HG03558 (cell line): ENCODE measurements around the gene GCNT2.
"Not testable (repeated sequence)": the region's sequence is repeated elsewhere in the genome, so short reads cannot be mapped to it uniquely, and the experiment has no call there.

ENCODE experiments used
- ATAC-seq: cut with Tn5 transposase; IDR thresholded peaks from one replicate; pipeline ENCODE4 v1.9.1; 2021; ENCODE audit warnings: moderate number of reproducible peaks; ENCODE audit not compliant: unreplicated experiment; ENCODE audit errors: extremely low read depth

GCNT2 gene

DNA sequence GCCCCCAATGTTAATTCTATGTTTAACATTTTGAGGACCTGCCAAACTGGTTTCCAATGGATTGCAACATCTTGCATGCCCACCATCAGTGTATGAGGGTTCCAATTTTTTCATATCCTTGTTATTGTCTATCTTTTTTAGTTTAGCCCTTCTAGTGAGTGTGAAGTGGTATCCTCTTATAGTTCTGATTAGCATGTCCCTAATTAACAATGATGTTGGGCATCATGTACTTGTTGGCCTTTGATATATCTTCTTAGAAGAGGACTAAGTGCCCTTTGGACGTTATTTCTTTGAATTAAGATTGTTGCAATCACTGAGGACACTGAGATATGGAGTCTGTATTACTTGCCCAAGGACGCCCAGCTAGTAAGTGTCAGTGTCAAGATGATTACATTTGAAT, 22.3 kb downstream of the GCNT2 start:
- ATAC-seq, result no peak

DNA sequence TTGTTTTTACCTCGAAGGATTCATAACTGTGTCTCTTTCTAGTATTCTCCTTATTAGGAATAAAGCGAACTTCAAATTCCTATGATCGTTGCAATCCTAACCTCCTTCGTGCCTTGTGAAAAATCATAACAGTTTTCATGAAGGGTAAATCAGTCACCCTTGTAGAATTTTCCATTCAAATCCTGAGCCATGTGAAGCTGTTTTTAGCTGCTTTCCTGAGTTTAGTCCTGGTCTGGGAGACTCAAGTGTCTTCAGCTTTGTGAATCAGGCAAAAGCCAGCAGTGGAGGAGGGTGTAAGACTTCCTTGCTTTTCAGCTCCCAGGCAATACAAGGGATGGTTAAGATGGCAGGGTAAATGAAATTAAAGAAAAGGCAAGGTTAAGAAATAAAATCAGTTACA, 24.3 kb downstream of the GCNT2 start:
- ATAC-seq, result no peak

DNA sequence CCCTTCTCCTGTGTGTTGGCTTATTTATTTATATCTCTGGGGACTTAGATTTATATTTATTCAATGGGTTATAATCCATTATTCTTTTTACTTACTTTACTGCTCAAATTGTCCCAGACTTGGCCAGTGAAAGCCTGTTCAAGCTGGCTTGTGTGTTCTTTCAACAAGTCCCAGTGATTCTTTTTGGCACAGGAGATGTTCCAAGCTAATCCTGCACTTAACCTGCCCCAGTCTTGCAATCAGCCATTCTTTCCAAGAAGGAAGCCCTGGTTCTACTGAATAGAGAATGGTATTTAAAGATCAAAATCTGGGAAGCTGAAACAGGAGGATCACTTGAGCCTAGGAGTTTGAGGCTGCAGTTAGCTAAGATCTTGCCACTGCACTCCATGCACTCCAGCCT, 26.7 kb downstream of the GCNT2 start:
- no peak for ATAC-seq

DNA sequence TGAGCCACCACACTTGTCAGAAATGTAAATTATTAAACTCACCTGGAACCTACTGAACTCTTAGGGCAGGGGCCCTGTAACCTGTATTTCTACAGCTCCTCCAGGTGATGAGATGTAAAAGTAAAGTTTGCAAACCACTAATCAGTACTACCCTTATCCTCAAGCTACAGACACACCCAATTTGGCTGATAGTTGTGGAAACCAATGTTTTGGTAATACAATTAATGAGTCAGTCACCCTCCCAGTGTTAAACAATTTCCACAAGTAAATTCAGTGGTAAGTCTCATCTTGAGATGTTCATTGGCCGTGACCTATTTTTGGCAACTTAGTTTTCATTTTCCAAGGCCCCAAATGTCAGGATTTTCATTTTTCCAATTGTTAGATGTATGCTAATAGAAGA, 29.6 kb downstream of the GCNT2 start:
- ATAC-seq, result no peak

DNA sequence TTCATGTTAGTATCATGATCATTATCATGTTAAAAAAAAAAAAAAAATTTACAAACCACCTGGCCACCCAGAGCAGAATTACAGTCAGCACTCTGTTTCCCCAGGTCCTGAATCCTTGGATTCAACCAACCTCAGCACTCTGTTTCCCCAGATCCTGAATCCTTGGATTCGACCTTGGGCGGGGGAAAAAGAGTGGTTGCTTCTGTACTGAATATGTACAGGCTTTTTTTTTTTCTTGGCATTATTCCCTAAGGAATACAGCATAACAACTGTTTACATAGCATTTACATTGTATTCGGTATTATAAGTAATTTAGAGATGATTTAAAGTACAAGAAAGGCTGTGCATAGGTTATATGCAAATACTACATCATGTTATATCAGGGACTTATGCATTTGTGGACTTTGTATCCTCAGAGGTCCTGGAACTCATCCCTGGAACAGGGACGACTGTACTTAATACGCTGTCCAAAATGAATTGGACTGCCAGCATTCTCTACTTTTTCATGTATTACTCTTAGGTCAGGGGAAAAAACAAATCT, 31.2 kb downstream of the GCNT2 start:
- no peak for ATAC-seq

DNA sequence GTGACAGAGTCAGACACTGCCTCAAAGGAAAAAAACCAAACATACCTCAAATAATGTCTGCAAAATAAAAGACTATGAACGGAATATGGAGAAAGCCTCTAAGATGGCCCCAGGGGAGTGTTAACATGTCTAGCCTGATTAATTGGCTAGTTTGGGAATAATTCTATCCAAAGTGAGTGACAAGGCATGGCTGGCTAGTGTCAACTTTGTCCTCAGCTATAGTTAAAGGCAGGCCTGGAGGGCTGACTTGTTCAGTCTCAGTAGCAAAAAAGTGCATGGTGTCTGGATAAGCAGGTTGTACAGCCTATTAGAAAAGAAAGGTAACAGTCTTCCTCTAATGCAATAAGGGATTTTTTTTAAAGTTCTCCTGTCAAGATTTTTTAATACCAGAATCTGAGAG, 32.7 kb downstream of the GCNT2 start:
- ATAC-seq, result no peak

DNA sequence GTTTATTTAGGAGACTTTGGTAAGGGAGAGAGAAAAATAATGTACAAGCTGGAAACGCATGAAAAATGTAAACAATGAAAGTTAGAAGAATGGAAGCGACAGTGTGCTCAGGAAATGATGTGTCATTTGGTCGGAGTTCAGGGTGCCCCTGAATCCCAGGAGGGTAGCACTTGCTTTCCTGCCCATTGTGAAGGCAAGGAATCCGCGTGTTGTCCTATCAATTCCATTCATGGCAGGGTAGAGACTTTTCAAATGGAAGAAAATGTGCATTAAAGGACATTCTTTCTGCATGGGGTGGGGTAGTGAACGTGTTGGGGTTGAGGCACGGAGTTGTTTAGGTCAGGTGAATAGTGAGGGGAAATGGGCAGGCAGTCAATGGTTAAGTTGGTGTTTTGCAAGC, 33.7 kb downstream of the GCNT2 start:
- ATAC-seq, result no peak

DNA sequence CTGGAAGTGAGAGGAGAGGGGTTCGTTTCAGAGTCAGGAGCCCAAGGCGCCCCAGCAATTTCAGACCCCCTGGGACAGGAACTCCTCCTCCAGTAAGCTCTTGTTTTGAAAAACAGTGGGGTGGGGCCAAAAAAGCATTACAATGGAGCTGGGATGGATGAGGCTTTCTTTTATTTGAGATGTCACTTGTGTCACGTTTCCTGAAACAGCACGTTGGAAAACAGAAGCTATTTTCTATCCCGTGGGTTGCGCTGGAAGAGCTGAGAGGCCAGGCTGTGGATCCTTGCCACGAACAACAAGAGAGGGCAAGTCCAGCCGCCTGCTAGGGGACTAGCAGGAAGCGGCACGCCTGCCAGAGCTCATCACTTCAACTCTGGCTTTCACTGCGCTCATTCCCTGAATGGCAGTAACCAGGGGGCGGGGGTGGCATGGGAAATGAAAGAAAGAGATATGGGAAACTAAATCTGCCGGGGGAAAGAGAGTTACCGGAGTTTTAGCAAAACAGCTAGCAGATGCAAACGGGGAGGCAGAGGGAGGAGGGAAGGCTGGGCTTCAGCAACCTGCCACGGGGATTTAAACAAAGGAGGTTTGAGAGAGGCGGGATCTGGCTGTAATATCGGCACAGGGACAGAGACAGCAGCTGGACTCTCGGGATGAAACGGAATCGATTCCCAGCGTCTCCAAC, 34.6 kb downstream of the GCNT2 start:
- ATAC-seq, result no peak

DNA sequence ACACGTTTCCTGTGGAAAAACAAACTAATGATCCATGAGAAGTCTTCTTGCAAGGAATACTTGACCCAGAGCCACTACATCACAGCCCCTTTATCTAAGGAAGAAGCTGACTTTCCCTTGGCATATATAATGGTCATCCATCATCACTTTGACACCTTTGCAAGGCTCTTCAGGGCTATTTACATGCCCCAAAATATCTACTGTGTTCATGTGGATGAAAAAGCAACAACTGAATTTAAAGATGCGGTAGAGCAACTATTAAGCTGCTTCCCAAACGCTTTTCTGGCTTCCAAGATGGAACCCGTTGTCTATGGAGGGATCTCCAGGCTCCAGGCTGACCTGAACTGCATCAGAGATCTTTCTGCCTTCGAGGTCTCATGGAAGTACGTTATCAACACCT, 35.4 kb downstream of the GCNT2 start:
- ATAC-seq, result no peak

DNA sequence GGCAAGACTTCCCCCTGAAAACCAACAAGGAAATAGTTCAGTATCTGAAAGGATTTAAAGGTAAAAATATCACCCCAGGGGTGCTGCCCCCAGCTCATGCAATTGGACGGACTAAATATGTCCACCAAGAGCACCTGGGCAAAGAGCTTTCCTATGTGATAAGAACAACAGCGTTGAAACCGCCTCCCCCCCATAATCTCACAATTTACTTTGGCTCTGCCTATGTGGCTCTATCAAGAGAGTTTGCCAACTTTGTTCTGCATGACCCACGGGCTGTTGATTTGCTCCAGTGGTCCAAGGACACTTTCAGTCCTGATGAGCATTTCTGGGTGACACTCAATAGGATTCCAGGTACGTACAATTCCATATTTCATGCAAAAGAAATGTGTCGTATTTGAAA, 35.8 kb downstream of the GCNT2 start:
- ATAC-seq, result no peak

- ATAC-seq, result no peak
Measured at GRCh38 chr6:10557913-10558312, 36.8 kb downstream of the GCNT2 start.

DNA sequence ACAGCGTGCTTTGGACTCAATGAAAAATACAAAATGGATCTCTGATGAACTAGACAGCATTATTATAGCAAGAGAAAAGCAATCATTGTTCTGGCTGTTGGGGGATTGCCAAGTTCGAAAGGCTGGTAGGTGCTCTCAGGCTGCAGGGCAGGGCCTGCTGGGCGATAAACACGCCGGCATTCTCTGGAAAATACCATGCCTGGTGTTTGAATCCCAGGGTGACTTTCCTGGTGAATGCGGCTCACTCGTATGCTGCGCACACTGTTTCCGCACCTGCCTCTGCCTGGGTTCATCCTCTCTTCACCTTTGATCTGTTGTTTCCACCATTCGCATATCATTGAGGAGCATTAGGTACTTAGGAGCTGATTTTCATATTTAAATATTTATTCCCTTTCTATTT, 37.4 kb downstream of the GCNT2 start:
- no peak for ATAC-seq

GRCh38 chr6:10559522-10560152, 38.5 kb downstream of the GCNT2 start:
- ATAC-seq, result no peak

- ATAC-seq, result no peak
Measured at GRCh38 chr6:10561611-10562199, 40.6 kb downstream of the GCNT2 start.

GRCh38 chr6:10564975-10565673, 44.0 kb downstream of the GCNT2 start:
- ATAC-seq, result no peak

DNA sequence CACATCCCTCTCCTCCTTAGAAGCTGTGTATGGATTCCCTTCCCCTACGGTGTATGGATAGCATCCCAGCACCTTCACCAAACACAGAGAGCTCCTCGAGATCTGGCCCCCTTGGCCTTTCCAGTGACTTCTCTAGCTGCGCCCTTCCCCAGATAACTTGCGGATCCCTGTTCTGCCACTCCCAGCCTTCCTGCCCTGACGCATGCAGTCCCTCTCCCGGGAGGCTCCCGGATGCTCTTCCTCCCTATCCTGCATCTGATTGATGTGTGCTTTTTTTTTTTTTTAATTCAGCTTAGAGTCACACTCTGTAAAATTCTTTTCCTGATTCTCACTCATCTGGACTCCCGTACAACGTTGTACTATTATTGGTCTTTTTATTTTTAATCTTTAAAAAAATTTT, 44.8 kb downstream of the GCNT2 start:
- ATAC-seq, result no peak

DNA sequence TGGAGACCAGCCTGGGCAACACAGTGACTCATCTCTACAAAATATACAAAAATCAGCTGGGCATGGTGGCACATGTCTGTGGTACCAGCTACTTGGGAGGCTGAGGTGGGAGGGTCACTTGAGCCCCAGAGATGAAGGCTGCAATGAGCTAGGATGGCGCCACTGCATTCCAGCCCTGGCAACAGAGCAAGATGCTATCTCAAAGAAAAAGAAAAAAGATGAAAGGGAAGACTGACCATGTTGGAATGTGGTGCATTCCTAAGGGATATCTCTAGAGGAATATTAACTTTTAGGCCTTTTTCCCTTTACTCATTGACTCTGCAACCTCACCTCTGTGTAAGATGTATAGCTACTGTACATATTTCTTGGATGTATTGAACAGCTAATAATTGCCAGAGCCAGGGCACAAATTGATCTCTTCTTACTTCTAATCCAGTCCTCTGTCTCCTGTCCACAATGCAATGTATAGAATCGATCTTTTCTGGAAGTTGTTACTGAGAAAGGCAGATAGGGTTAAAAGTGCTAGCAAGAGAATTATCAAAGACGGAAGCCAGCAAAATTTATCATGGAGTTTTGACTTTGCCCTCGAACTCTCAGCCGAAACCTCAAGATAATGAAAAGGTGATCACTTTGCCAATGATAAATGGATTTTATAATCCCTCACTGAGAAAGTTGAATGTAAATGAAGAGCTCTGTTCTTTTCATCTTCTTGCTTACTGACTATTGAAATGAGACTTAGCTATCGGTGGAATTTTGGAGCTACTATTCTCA, 46.3 kb downstream of the GCNT2 start:
- no peak for ATAC-seq

GRCh38 chr6:10569392-10570127, 48.4 kb downstream of the GCNT2 start:
- no peak for ATAC-seq

- ATAC-seq, result not testable (repeated sequence)
Measured at GRCh38 chr6:10575519-10575918, 54.4 kb downstream of the GCNT2 start.

DNA sequence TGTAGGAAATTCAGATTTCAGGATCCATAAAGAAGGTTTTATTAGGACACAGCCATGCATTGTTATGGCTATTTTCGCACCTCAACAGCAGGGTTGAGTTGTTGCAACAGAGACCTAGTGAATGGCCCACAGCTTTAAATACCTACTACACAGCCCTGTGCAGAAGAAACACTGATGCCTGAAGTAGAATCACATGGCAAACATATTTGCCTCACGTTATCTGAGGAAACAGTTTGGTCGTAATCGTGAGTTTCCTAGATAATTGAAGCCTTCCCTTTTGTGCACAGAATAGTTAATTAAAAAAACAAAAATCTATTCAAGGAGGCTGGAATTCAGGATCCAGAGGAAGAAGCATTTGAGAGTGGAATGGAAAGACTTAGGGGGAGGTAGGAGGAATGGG, 55.1 kb downstream of the GCNT2 start:
- ATAC-seq, result no peak
